ENCODE measurements around the gene RAD9A. TPM values are rescaled to one million over a fixed set of nuclear protein-coding genes. Genes with fewer than 3 reads are reported as not detected.
A peak's percentile ranks its signal among the peaks of the same experiment; 100 is the strongest.
"Not testable (repeated sequence)": the region's sequence is repeated elsewhere in the genome, so short reads cannot be mapped to it uniquely, and the experiment has no call there.

The RAD9A gene
- total and polyA plus RNA-seq, 7 experiments from 2014 or later, result 6.3 to 48.0 (median 31.0) TPM

DNA sequence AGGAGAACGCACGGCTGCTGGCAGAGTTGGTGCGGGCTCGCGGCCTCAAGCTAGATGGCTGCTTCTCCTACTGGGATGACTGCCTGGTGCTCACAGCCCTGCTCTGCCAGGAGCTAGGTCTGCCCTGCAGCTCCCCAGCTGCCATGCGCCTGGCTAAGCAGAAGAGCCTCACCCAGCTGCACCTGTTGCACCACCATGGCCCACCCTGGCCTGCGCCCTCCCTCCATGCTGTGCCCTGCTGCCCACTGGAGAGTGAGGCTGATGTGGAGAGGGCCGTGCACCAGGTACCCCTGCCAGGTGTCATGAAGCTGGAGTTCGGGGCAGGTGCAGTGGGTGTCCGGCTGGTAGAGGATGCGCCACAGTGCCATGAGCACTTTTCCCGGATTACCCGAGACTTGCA lies 31.7 kb downstream of the RAD9A start:
- ChIA-PET CTCF (no interaction called here), POLR2A (interaction anchor here (0.9 to 31.8 kb wide), 5 partner anchors 10 to 60 kb away, joined by 3 to 1530 read pairs (median 7); partner anchors contain the start of genes AIP, PPP1CA, PTPRCAP and RAD9A)
- H3K9me3 ChIP-seq (ENCODE audit: control insufficient read depth in 2 of 3, low read length in 3 of 3), result no peaks in the 10 kb centered on the region
- H3K4me3 ChIP-seq (ENCODE audit: low read length), result no peak overlapping the region
- ATAC-seq, result no peak
- H3K4me3 Mint-ChIP-seq, result no peak overlapping the region
- peaks cover 26 to 27% of the 10 kb centered on the region in 2 donors for H3K4me1 ChIP-seq (ENCODE audit: control insufficient read depth in 2 of 2, insufficient read depth in 2 of 2, low read length in 2 of 2)
- DNase-seq, result no peak
- no peaks in the 10 kb centered on the region for H3K36me3 Mint-ChIP-seq
- H3K27ac Mint-ChIP-seq, result peak overlapping the region in 3 of 9 donors; percentile 10 to 76 (median 47)
- H3K36me3 ChIP-seq (ENCODE audit: control insufficient read depth in 2 of 3, insufficient read depth in 3 of 3, low read length in 3 of 3), result peaks cover 0 to 1% (median 0%) of the 10 kb centered on the region in 3 experiments
- H3K4me1 Mint-ChIP-seq, result peaks cover 13 to 48% (median 40%) of the 10 kb centered on the region in 7 donors
- H3K9me3 Mint-ChIP-seq, result no peaks in the 10 kb centered on the region
- H3K27me3 ChIP-seq (ENCODE audit: control insufficient read depth in 2 of 2, insufficient read depth in 2 of 2, low read length in 2 of 2), result no peaks in the 10 kb centered on the region
- intact Hi-C loops (cut with micrococcal nuclease), result no loop called here
- peaks cover 0 to 2% (median 0%) of the 10 kb centered on the region in 5 donors for H3K27me3 Mint-ChIP-seq
- no peak overlapping the region for H3K27ac ChIP-seq (ENCODE audit: low read depth, low read length)

DNA sequence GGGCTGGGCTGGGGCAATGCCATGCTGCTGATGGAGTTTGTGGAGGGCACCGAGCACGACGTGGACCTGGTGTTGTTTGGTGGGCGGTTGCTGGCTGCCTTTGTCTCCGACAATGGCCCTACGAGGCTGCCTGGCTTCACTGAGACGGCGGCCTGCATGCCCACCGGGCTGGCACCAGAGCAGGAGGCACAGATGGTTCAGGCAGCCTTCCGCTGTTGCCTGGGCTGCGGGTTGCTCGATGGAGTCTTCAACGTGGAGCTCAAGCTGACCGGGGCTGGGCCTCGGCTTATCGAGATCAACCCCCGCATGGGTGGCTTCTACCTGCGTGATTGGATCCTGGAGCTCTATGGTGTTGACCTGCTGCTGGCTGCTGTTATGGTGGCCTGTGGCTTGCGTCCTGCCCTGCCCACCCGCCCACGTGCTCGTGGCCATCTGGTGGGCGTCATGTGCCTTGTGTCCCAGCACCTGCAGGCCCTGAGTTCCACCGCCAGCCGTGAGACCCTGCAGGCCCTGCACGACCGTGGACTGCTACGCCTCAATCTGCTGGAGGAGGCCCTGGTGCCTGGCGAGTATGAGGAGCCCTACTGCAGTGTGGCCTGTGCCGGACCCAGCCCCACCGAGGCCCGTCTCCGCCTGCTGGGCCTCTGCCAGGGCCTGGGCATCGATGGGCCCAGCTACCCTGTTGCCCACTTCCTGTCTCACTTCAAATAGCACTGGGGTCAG lies 32.3 kb downstream of the RAD9A start:
- POLR2A ChIA-PET, result interaction anchor here (0.9 to 31.8 kb wide), 7 partner anchors 5 to 83 kb away, joined by 3 to 1530 read pairs (median 7); partner anchors contain the start of genes AIP, CARNS1, PPP1CA and PTPRCAP
- Histone ChIP-seq H3K36me3 (ENCODE audit: control insufficient read depth in 2 of 3, insufficient read depth in 3 of 3, low read length in 3 of 3) (peaks cover 0 to 4% (median 0%) of the 10 kb centered on the region in 3 experiments), H3K9me3 (ENCODE audit: control insufficient read depth in 2 of 3, low read length in 3 of 3) (no peaks in the 10 kb centered on the region), H3K27ac (ENCODE audit: low read depth, low read length) (no peak overlapping the region), H3K4me3 (ENCODE audit: low read length) (no peak overlapping the region), H3K4me1 (ENCODE audit: control insufficient read depth in 2 of 2, insufficient read depth in 2 of 2, low read length in 2 of 2) (peaks cover 26 to 29% of the 10 kb centered on the region in 2 donors), H3K27me3 (ENCODE audit: control insufficient read depth in 2 of 2, insufficient read depth in 2 of 2, low read length in 2 of 2) (no peaks in the 10 kb centered on the region)
- no peak for DNase-seq
- no peaks in the 10 kb centered on the region for H3K9me3 Mint-ChIP-seq
- no peak overlapping the region for H3K4me3 Mint-ChIP-seq
- H3K27ac Mint-ChIP-seq, result peak overlapping the region in 1 of 9 donors; percentile 32
- H3K36me3 Mint-ChIP-seq, result peaks cover 0 to 2% (median 0%) of the 10 kb centered on the region in 5 donors
- H3K27me3 Mint-ChIP-seq, result peaks cover 0 to 2% (median 0%) of the 10 kb centered on the region in 5 donors
- no peak for ATAC-seq
- intact Hi-C loops (cut with micrococcal nuclease), result no loop called here
- CTCF ChIA-PET, result interaction anchor here (1.0 to 1.3 kb wide), 2 partner anchors 15 to 20 kb away, joined by 3 to 6 read pairs; partner anchors contain the start of gene TBC1D10C
- H3K4me1 Mint-ChIP-seq, result peaks cover 13 to 47% (median 38%) of the 10 kb centered on the region in 7 donors

DNA sequence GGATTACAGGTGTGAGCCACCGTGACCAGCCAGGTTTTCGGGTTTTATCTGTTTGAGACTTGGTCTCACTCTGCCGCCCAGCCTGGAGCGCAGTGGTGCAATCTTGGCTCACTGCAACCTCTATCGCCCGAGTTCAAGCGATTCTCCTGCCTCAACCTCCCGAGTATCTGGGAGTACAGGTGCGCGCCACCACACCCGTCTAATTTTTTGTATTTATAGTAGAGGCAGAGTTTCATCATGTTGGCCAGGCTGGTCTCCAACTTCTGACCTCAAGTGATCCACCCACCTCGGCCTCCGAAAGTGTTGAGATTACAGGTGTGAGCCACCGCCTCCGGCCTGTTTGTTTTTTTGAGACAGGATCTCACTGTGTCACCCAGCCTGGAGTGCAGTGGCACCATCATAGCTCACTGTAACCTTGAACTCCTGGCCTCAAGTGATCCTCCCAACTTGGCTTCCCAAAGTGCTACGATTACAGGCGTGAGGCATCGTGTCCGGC lies 35.6 kb downstream of the RAD9A start:
- ChIA-PET CTCF (interaction anchor here (1.0 kb wide), 1 partner anchor 20 kb away, joined by 3 read pairs; no protein-coding TSS in a partner anchor), POLR2A (interaction anchor here (2.7 to 31.8 kb wide), 7 partner anchors 9 to 56 kb away, joined by 12 to 1530 read pairs (median 56); partner anchors contain the start of genes AIP, CARNS1, CORO1B and PPP1CA)
- Mint-ChIP-seq H3K4me3 (peak overlapping the region; percentile 92 to 100 (median 98)), H3K4me1 (peaks cover 14 to 61% (median 48%) of the 10 kb centered on the region in 7 donors), H3K27ac (peak overlapping the region; percentile 94 to 98 (median 96)), H3K36me3 (peaks cover 0 to 13% (median 7%) of the 10 kb centered on the region in 5 donors)
- not testable (repeated sequence) for H3K9me3 Mint-ChIP-seq; DNase-seq; ATAC-seq; H3K9me3 ChIP-seq (ENCODE audit: control insufficient read depth in 2 of 3, low read length in 3 of 3); H3K27me3 ChIP-seq (ENCODE audit: control insufficient read depth in 2 of 2, insufficient read depth in 2 of 2, low read length in 2 of 2); H3K27me3 Mint-ChIP-seq
- Histone ChIP-seq H3K36me3 (ENCODE audit: control insufficient read depth in 2 of 3, insufficient read depth in 3 of 3, low read length in 3 of 3) (peaks cover 0 to 18% (median 8%) of the 10 kb centered on the region in 3 experiments), H3K4me3 (ENCODE audit: low read length) (peak overlapping the region; percentile 82), H3K27ac (ENCODE audit: low read depth, low read length) (peak overlapping the region; percentile 97), H3K4me1 (ENCODE audit: control insufficient read depth in 2 of 2, insufficient read depth in 2 of 2, low read length in 2 of 2) (peaks cover 17 to 29% of the 10 kb centered on the region in 2 donors)
- intact Hi-C loops (cut with micrococcal nuclease), result loop anchor here in 1 of 2 donors (5.0 kb wide), 1 partner anchor 35 kb away; the partner anchor contains the start of gene RAD9A

DNA sequence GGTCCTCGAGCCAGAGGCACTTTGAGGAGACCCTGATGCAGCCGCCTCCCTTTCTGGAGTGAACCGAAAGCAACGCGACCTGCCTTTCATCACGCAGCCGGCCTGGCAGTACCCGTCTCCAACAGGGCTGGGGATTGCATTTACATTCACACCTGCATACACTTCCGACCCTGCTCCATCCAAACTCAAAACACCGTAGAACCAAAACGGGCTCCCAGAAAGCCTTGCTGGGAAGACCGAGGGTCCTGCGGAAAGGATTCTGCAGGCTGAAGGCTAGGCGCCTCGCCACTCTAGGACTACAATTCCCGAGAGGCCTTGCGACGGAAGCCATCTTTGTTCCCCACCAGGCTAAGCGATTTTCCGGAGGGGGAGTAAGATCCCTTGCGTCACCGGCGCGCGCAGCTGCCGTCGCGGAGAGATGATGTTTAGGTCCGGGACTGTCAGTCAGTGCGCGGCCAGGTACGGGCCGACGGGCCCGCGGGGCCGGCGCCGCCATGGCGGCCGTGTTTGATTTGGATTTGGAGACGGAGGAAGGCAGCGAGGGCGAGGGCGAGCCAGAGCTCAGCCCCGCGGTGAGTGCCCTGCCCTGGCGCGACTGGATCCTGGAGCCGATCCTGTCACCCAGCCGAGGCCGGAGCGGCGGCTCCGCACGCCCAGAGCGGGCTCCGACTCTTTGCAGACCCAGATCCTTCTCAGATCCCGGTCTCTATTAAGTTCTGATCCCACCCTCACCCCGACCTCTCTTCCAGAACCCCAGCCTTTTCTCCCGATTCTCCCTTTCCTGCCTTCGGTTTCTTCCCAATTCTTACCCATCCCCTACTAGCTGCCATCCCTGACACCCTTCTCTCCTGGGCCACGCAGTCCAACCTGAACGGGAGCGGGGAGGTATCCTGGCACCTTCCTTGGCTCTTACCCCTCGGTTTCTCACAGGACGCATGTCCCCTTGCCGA lies 36.5 kb downstream of the RAD9A start, which contains the start of gene RPS6KB2:
Gene RPS6KB2, plus strand, starts transcription at position 443 of the 950 bp plus-strand sequence. Its CDS starts 52 bp downstream, at position 495.
- H3K27ac Mint-ChIP-seq, result peak within 1 kb of the TSS; percentile 94 to 98 (median 96)

DNA sequence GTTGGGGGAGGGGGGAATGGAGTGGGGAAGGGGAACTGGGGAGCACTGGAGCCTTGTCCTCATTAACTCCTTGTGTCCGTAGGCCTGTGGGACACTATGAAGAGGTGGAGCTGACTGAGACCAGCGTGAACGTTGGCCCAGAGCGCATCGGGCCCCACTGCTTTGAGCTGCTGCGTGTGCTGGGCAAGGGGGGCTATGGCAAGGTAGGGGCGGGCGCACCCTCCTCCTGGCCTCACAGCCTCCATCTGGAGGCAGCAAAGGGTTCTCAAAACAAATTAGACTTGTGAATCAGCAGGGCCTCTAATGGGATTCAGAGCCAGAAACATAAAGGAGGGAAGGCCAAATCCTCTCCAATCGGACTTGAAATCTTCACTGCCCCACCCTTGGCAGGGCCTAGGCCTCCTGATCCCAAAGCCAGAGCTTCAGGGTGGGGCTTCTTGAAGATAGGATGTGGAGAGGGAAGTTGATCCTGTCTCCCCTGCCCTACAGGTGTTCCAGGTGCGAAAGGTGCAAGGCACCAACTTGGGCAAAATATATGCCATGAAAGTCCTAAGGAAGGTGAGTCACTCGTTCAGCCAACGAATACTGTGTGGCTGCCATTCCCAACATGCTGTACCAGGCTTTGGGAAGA lies 37.4 kb downstream of the RAD9A start:
- DNase-seq (no peak), ATAC-seq (no peak)
- Mint-ChIP-seq H3K4me1 (peaks cover 19 to 68% (median 49%) of the 10 kb centered on the region in 7 donors), H3K36me3 (peaks cover 0 to 13% (median 7%) of the 10 kb centered on the region in 5 donors), H3K4me3 (peak overlapping the region; percentile 92 to 100 (median 98)), H3K27me3 (no peaks in the 10 kb centered on the region), H3K9me3 (no peaks in the 10 kb centered on the region), H3K27ac (peak overlapping the region; percentile 94 to 98 (median 96))
- Histone ChIP-seq H3K27ac (ENCODE audit: low read depth, low read length) (peak overlapping the region; percentile 97), H3K4me1 (ENCODE audit: control insufficient read depth in 2 of 2, insufficient read depth in 2 of 2, low read length in 2 of 2) (peaks cover 28 to 47% of the 10 kb centered on the region in 2 donors), H3K27me3 (ENCODE audit: control insufficient read depth in 2 of 2, insufficient read depth in 2 of 2, low read length in 2 of 2) (no peaks in the 10 kb centered on the region), H3K36me3 (ENCODE audit: control insufficient read depth in 2 of 3, insufficient read depth in 3 of 3, low read length in 3 of 3) (peaks cover 0 to 35% (median 11%) of the 10 kb centered on the region in 3 experiments), H3K9me3 (ENCODE audit: control insufficient read depth in 2 of 3, low read length in 3 of 3) (no peaks in the 10 kb centered on the region), H3K4me3 (ENCODE audit: low read length) (peak overlapping the region; percentile 82)
- ChIA-PET POLR2A (interaction anchor here (0.9 to 31.8 kb wide), 13 partner anchors 8 to 185 kb away, joined by 3 to 1530 read pairs (median 12); partner anchors contain the start of genes AIP, CARNS1, CORO1B and POLD4), CTCF (interaction anchor here (0.8 to 1.0 kb wide), 3 partner anchors 15 to 42 kb away, joined by 3 to 5 read pairs (median 3); no protein-coding TSS in a partner anchor)
- intact Hi-C loops (cut with micrococcal nuclease), result loop anchor here in 1 of 2 donors (2.0 to 5.0 kb wide), 2 partner anchors 37 to 54 kb away; partner anchors contain the start of genes AIP and RAD9A

More for the DNA sequence above, 36.5 kb downstream of the RAD9A start, which contains the start of gene RPS6KB2:
- peak within 1 kb of the TSS; percentile 92 to 100 (median 98) for H3K4me3 Mint-ChIP-seq
- Histone ChIP-seq H3K27me3 (ENCODE audit: control insufficient read depth in 2 of 2, insufficient read depth in 2 of 2, low read length in 2 of 2) (no peaks in the 10 kb centered on the region), H3K27ac (ENCODE audit: low read depth, low read length) (peak within 1 kb of the TSS; percentile 97), H3K4me3 (ENCODE audit: low read length) (peak within 1 kb of the TSS; percentile 82), H3K36me3 (ENCODE audit: control insufficient read depth in 2 of 3, insufficient read depth in 3 of 3, low read length in 3 of 3) (peaks cover 0 to 27% (median 8%) of the 10 kb centered on the region in 3 experiments), H3K9me3 (ENCODE audit: control insufficient read depth in 2 of 3, low read length in 3 of 3) (no peaks in the 10 kb centered on the region), H3K4me1 (ENCODE audit: control insufficient read depth in 2 of 2, insufficient read depth in 2 of 2, low read length in 2 of 2) (peaks cover 19 to 38% of the 10 kb centered on the region in 2 donors)
- peaks cover 0 to 13% (median 7%) of the 10 kb centered on the region in 5 donors for H3K36me3 Mint-ChIP-seq
- intact Hi-C loops (cut with micrococcal nuclease), result loop anchor here (1.0 to 5.0 kb wide), 12 partner anchors 9 to 80 kb away; partner anchors contain the start of genes AIP (in 2 of the 2), CDK2AP2 (in 2 of the 2), PTPRCAP (in 2 of the 2) and RAD9A (in 2 of the 2)
- ChIA-PET CTCF (interaction anchor here (0.5 to 1.0 kb wide), 5 partner anchors 16 to 45 kb away, joined by 3 to 5 read pairs (median 3); no protein-coding TSS in a partner anchor), POLR2A (interaction anchor here (0.6 to 31.8 kb wide), 15 partner anchors 9 to 186 kb away, joined by 3 to 1530 read pairs (median 5); partner anchors contain the start of genes AIP, CARNS1, CORO1B and POLD4)
- DNase-seq (peak; percentile 95 to 100 (median 98)), ATAC-seq (peak; percentile 97)
- H3K27me3 Mint-ChIP-seq, result no peaks in the 10 kb centered on the region
- no peaks in the 10 kb centered on the region for H3K9me3 Mint-ChIP-seq
- H3K4me1 Mint-ChIP-seq, result peaks cover 19 to 63% (median 44%) of the 10 kb centered on the region in 7 donors
